Naive thymus-derived CD4-positive, alpha-beta T cell (primary cell): Measurements from ENCODE around the gene DPP8. TPM values are rescaled to one million over a fixed set of nuclear protein-coding genes. Genes with fewer than 3 reads are reported as not detected.
"Not testable (repeated sequence)": the region's sequence is repeated elsewhere in the genome, so short reads cannot be mapped to it uniquely, and the experiment has no call there.

Experiments used
- ATAC-seq: fragments of 150-1000 bp; cut with Tn5 transposase; 2 replicates; pipeline ENCODE4 v1.10.0; 2021; ENCODE audit warnings: mild to moderate bottlenecking, moderate library complexity
- CTCF ChIA-PET: fragments of 350-600 bp; sonication (Branson Sonifier 250); formaldehyde crosslinking; loops from one replicate; lab custom pipeline; 2021; ENCODE audit warnings: antibody characterized with exemption; lab: Charles Lee
- POLR2A ChIA-PET: fragments of 350-600 bp; sonication (Branson Sonifier 250); formaldehyde crosslinking; loops from one replicate; lab custom pipeline; 2021; ENCODE audit warnings: antibody characterized with exemption, inconsistent platforms; lab: Charles Lee
- DNase-seq, 9 donors: peaks; one replicate each; pipeline versions ENCODE4 v3.0.0 to v3.0.0-alpha.2; 2020 to 2022; ENCODE audit warnings: mixed read lengths in 1 of 9
- H3K27ac ChIP-seq: one replicate; pipeline ENCODE4 v1.7.0; 2013; ENCODE audit warnings: mild to moderate bottlenecking, low read depth, low read length, moderate library complexity
- H3K27me3 ChIP-seq, 2 donors: one replicate each; pipeline ENCODE4 v1.7.0; 2013; ENCODE audit warnings: low read length in 2 of 2, mild to moderate bottlenecking in 2 of 2, moderate library complexity in 2 of 2; ENCODE audit not compliant: control insufficient read depth in 2 of 2, insufficient read depth in 2 of 2
- H3K36me3 ChIP-seq, 3 experiments: 1 replicate in 2 of 3; 2 replicates in 1 of 3; pipeline ENCODE4 v1.7.0; 2013; ENCODE audit warnings: low read length in 3 of 3, mild to moderate bottlenecking in 3 of 3, moderate library complexity in 1 of 3; ENCODE audit not compliant: insufficient read depth in 3 of 3, control insufficient read depth in 2 of 3
- H3K4me1 ChIP-seq, 2 donors: one replicate each; pipeline ENCODE4 v1.7.0; 2013; ENCODE audit warnings: low read length in 2 of 2, mild to moderate bottlenecking in 2 of 2, moderate library complexity in 1 of 2; ENCODE audit not compliant: control insufficient read depth in 2 of 2, insufficient read depth in 2 of 2
- H3K4me3 ChIP-seq: 2 replicates; pipeline ENCODE4 v1.7.0; 2013; ENCODE audit warnings: mild to moderate bottlenecking, low read length
- H3K9me3 ChIP-seq, 3 experiments: 1 replicate in 2 of 3; 2 replicates in 1 of 3; pipeline ENCODE4 v1.7.0; 2013; ENCODE audit warnings: low read length in 3 of 3; ENCODE audit not compliant: control insufficient read depth in 2 of 3
- H3K27ac Mint-ChIP-seq, 9 donors: one replicate each; pipeline ENCODE4 v1.8.0; 2020 to 2022; ENCODE audit warnings: mixed read lengths in 9 of 9, mild to moderate bottlenecking in 8 of 9, moderate library complexity in 5 of 9, inconsistent platforms in 2 of 9
- H3K27me3 Mint-ChIP-seq, 5 donors: one replicate each; pipeline ENCODE4 v1.8.0; 2021 to 2022; ENCODE audit warnings: mixed read lengths in 5 of 5, mild to moderate bottlenecking in 1 of 5
- H3K36me3 Mint-ChIP-seq, 5 donors: one replicate each; pipeline ENCODE4 v1.8.0; 2020 to 2022; ENCODE audit warnings: mixed read lengths in 5 of 5, mild to moderate bottlenecking in 3 of 5, inconsistent platforms in 1 of 5
- H3K4me1 Mint-ChIP-seq, 7 donors: one replicate each; pipeline ENCODE4 v1.8.0; 2020 to 2022; ENCODE audit warnings: mixed read lengths in 7 of 7, mild to moderate bottlenecking in 3 of 7, inconsistent platforms in 1 of 7
- H3K4me3 Mint-ChIP-seq, 10 donors: one replicate each; pipeline ENCODE4 v1.8.0; 2020 to 2022; ENCODE audit warnings: mild to moderate bottlenecking in 10 of 10, mixed read lengths in 10 of 10, moderate library complexity in 6 of 10, inconsistent platforms in 2 of 10
- H3K9me3 Mint-ChIP-seq, 11 donors: one replicate each; pipeline ENCODE4 v1.8.0; 2020 to 2022; ENCODE audit warnings: mixed read lengths in 11 of 11, mild to moderate bottlenecking in 4 of 11, inconsistent platforms in 1 of 11, moderate library complexity in 1 of 11
- intact Hi-C, 2 donors: fragments of 100-400 bp; cut with micrococcal nuclease; formaldehyde crosslinking; loops; one replicate each; pipeline ENCODE4 v1.15.1; 2023
- polyA plus RNA-seq, 2 donors: library from polyadenylated mRNA; unstranded; fragments of 300-500 nt; fragmentation: Illumina TruSeq; gene quantifications; one replicate each; pipeline ENCODE4 v1.2.3, GENCODE V29; 2021
- total RNA-seq, 6 experiments: library from RNA in 5 of 6; stranded (reverse) in 5 of 6; gene quantifications; 1 replicate in 5 of 6; 2 replicates in 1 of 6; pipeline ENCODE4 v1.2.3 and lab custom pipeline; 2021 to 2026

DPP8 gene
- total and polyA plus RNA-seq, 7 experiments from 2014 or later, result 38.4 to 54.6 (median 40.8) TPM

DNA sequence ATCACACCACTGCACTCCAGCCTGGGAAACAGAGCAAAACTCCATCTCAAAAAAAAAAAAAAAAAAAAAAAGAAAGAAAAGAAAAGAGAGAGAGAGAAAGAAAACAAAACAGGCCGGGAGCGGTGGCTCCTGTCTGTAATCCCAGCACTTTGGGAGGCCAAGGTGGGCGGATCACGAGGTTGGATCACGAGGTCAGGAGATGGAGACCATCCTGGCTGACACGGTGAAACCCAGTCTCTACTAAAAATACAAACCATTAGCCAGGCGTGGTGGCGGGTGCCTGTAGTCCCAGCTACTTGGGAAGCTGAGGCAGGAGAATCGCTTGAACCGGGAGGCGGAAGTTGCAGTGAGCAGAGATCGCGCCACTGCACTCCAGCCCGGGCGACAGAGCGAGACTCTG, 119.0 kb downstream of the DPP8 start:
- H3K4me1 Mint-ChIP-seq, result peaks cover 4 to 11% (median 6%) of the 10 kb centered on the region in 7 donors
- H3K4me3 Mint-ChIP-seq, H3K27me3 ChIP-seq, H3K4me1 ChIP-seq, H3K36me3 Mint-ChIP-seq, intact Hi-C loops, ATAC-seq, H3K4me3 ChIP-seq, H3K27ac Mint-ChIP-seq, DNase-seq, H3K36me3 ChIP-seq, H3K27ac ChIP-seq, H3K9me3 ChIP-seq, H3K9me3 Mint-ChIP-seq, POLR2A ChIA-PET: not testable (repeated sequence)
- CTCF ChIA-PET, result interaction anchor here (0.5 to 0.9 kb wide), 2 partner anchors 13 to 229 kb away, joined by 4 read pairs; no protein-coding TSS in a partner anchor
- peaks cover 57 to 73% (median 70%) of the 10 kb centered on the region in 5 donors for H3K27me3 Mint-ChIP-seq

DNA sequence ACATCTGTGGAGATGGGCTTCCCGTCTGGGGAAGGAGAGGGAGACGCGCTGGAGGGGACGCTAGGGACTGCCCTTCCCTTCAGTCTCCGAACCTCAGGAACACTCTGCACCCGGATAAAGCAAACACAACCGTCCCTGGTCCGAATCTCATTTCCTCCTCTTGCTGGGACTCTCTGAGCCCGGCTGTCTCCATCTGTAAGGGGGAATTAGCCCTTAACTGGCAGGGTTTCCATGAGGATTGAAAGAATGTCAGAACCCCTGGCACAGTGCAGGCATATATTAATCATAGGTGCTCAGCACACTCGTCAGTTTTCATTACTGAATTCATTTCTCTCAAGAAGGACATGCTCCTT, 120.5 kb downstream of the DPP8 start:
- H3K36me3 Mint-ChIP-seq, result no peaks in the 10 kb centered on the region
- no peak overlapping the region for H3K4me3 ChIP-seq
- POLR2A ChIA-PET, result no interaction called here
- peaks cover 4 to 11% (median 6%) of the 10 kb centered on the region in 7 donors for H3K4me1 Mint-ChIP-seq
- intact Hi-C loops, result no loop called here
- no peak overlapping the region for H3K27ac ChIP-seq
- no peak overlapping the region for H3K27ac Mint-ChIP-seq
- peaks cover 0 to 2% of the 10 kb centered on the region in 2 donors for H3K27me3 ChIP-seq
- H3K27me3 Mint-ChIP-seq, result peaks cover 57 to 83% (median 72%) of the 10 kb centered on the region in 5 donors
- DNase-seq (no peak), ATAC-seq (no peak)
- CTCF ChIA-PET, result no interaction called here
- H3K9me3 ChIP-seq, result no peaks in the 10 kb centered on the region
- H3K36me3 ChIP-seq, result no peaks in the 10 kb centered on the region
- H3K4me1 ChIP-seq, result no peaks in the 10 kb centered on the region
- H3K4me3 Mint-ChIP-seq, result peak overlapping the region in 3 of 10 donors; percentile 11 to 80 (median 15)
- H3K9me3 Mint-ChIP-seq, result no peaks in the 10 kb centered on the region

DNA sequence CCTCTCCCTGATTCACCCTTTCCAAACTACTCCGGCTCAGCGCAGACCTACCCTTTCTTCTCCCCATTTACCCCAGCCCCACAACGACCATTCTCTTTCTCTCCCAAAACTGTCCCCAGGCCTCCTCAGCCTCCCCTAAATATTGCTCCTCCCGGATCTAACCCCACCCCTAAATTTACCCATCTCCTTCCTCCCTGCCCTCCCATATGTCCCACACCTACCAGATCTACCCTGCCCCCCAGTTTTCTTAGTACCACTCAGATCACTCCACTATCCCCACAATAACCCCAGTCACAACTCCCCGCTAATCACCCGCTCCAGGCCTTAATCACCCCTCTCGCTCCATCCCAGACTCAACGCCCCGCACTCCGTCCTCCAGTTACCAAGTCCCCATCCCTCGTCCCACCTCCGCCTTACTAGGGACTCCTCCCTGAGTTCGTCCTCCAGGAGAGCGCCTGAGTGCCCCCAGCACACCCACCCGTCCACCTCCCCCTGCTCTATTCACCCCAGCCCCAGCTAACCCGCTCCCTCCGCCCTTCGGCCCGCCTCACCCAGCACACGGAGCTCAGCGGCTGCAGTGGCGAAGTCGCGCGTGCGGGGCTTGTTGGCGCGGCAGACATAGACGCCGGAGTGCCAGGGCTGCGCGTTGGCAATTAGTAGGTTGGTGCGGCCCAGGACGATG, 121.1 kb downstream of the DPP8 start:
- DNase-seq (no peak), ATAC-seq (no peak)
- Mint-ChIP-seq H3K9me3 (no peaks in the 10 kb centered on the region), H3K4me3 (peak overlapping the region in 5 of 10 donors; percentile 9 to 80 (median 50)), H3K4me1 (peaks cover 4 to 11% (median 6%) of the 10 kb centered on the region in 7 donors), H3K36me3 (no peaks in the 10 kb centered on the region), H3K27me3 (peaks cover 57 to 80% (median 71%) of the 10 kb centered on the region in 5 donors), H3K27ac (no peak overlapping the region)
- Histone ChIP-seq H3K27ac (no peak overlapping the region), H3K36me3 (no peaks in the 10 kb centered on the region), H3K4me3 (no peak overlapping the region), H3K27me3 (peaks cover 0 to 2% of the 10 kb centered on the region in 2 donors), H3K4me1 (no peaks in the 10 kb centered on the region), H3K9me3 (no peaks in the 10 kb centered on the region)
- intact Hi-C loops, result no loop called here
- POLR2A ChIA-PET, result no interaction called here
- CTCF ChIA-PET, result no interaction called here

DNA sequence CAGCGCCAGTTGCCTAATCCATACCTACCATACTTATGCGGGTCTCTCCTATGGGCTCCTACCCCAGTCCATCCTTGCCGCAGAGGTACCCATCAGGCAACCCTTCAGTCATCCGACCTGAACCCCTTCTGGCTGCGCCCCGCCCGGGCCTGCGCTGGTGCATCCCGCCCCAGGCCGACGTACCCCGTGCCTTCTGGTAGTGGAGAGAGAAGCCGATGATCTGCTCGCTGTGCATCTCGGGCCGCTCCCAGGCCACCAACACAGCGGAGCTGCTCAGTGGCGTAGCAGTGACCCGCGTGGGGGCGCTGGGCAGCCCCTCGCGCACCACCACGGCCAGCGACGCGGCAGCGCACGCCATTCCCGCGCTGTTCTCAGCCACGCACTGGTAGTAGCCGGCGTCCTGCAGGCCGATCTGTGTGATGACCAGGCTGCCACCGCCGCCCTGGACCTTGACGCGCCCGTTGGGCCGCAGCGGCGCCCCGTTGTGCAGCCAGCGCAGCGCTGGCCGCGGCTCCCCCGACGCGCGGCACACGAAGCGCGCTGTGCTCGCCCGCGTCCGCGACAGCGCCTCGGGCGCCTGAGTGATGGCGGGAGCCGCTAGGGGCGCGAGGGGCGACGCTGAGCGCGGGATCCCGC, 121.8 kb downstream of the DPP8 start:
- Mint-ChIP-seq H3K9me3 (no peaks in the 10 kb centered on the region), H3K4me3 (peak overlapping the region in 2 of 10 donors; percentile 10 to 80), H3K36me3 (no peaks in the 10 kb centered on the region), H3K27ac (no peak overlapping the region), H3K4me1 (peaks cover 4 to 9% (median 6%) of the 10 kb centered on the region in 7 donors), H3K27me3 (peaks cover 50 to 79% (median 67%) of the 10 kb centered on the region in 5 donors)
- ChIA-PET CTCF (interaction anchor here (1.1 kb wide), 1 partner anchor 9 kb away, joined by 3 read pairs; no protein-coding TSS in a partner anchor), POLR2A (no interaction called here)
- Histone ChIP-seq H3K27me3 (peaks cover 0 to 2% of the 10 kb centered on the region in 2 donors), H3K4me3 (no peak overlapping the region), H3K9me3 (no peaks in the 10 kb centered on the region), H3K36me3 (no peaks in the 10 kb centered on the region), H3K27ac (no peak overlapping the region), H3K4me1 (no peaks in the 10 kb centered on the region)
- intact Hi-C loops, result no loop called here
- no peak for DNase-seq
- ATAC-seq, result no peak

DNA sequence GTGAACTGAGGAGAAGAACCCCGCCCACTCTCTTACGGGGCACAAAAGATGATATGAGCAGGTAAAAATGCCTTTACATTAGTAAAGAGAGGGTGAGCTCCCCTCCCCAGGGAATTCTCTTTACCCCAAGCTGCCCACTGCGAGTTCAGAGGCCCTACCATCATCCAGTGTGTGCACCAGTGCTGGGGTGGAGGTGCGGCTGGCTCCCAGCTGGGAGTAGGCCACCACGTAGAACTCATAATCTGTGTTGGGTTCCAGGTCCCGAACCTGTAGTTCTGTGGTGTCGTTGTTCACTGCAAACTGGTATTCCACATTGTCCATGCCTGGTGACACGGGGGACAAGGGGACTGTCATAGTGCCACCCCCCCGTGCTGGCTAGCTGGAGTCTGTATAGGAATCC, 122.6 kb downstream of the DPP8 start:
- H3K4me3 ChIP-seq, result no peak overlapping the region
- H3K27me3 Mint-ChIP-seq, result peaks cover 47 to 76% (median 64%) of the 10 kb centered on the region in 5 donors
- H3K36me3 ChIP-seq, result no peaks in the 10 kb centered on the region
- H3K36me3 Mint-ChIP-seq, result no peaks in the 10 kb centered on the region
- H3K9me3 ChIP-seq, result no peaks in the 10 kb centered on the region
- H3K27ac Mint-ChIP-seq, result no peak overlapping the region
- H3K4me1 Mint-ChIP-seq, result peaks cover 4 to 9% (median 6%) of the 10 kb centered on the region in 7 donors
- no peaks in the 10 kb centered on the region for H3K9me3 Mint-ChIP-seq
- no peak overlapping the region for H3K27ac ChIP-seq
- no peak for DNase-seq
- ChIA-PET CTCF (interaction anchor here (1.1 to 1.2 kb wide), 2 partner anchors 8 to 10 kb away, joined by 3 to 4 read pairs; no protein-coding TSS in a partner anchor), POLR2A (no interaction called here)
- H3K4me1 ChIP-seq, result no peaks in the 10 kb centered on the region
- H3K4me3 Mint-ChIP-seq, result no peak overlapping the region
- intact Hi-C loops, result no loop called here
- ATAC-seq, result no peak
- peaks cover 0 to 2% of the 10 kb centered on the region in 2 donors for H3K27me3 ChIP-seq

DNA sequence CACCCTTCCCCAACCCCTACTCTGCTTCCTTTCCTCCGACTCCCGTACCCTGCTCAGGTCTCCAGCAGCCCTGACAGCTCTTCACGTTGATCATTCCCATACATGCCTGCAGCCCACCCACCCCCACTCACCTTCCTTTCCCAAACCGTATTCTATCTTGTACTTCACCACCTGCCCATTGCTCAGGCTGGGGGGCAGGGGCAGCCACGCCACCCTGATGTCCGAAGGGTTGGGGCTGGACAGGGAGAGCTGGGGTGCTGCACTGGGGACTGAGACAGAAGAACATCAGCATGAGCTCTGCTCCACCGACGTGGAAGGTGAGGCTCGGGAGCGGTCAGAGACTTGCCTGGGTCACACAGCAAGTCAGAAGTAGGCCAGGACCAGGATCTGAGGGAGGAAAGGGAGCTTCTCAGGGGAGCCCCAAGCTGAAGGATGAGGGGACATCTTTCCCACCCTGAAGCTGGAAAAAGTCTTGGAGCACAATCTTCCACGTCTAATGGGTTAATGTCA, 123.2 kb downstream of the DPP8 start:
- Histone ChIP-seq H3K36me3 (no peaks in the 10 kb centered on the region), H3K9me3 (no peaks in the 10 kb centered on the region), H3K27me3 (peaks cover 0 to 2% of the 10 kb centered on the region in 2 donors), H3K4me1 (no peaks in the 10 kb centered on the region), H3K27ac (no peak overlapping the region), H3K4me3 (no peak overlapping the region)
- no peak for DNase-seq
- CTCF ChIA-PET, result interaction anchor here (1.2 kb wide), 1 partner anchor 9 kb away, joined by 4 read pairs; no protein-coding TSS in a partner anchor
- POLR2A ChIA-PET, result no interaction called here
- H3K4me3 Mint-ChIP-seq, result no peak overlapping the region
- H3K9me3 Mint-ChIP-seq, result no peaks in the 10 kb centered on the region
- no peak overlapping the region for H3K27ac Mint-ChIP-seq
- intact Hi-C loops, result no loop called here
- H3K36me3 Mint-ChIP-seq, result no peaks in the 10 kb centered on the region
- no peak for ATAC-seq
- peaks cover 43 to 72% (median 63%) of the 10 kb centered on the region in 5 donors for H3K27me3 Mint-ChIP-seq
- H3K4me1 Mint-ChIP-seq, result peaks cover 4 to 9% (median 6%) of the 10 kb centered on the region in 7 donors
